GM12801 (cell line): ENCODE data around the gene SPDYE1.

Source experiments
- TF ChIP-seq, protein P1 (sequence below): IDR thresholded peaks from one replicate; pipeline ENCODE4 v1.5.1; 2011; ENCODE audit warnings: control low read depth; ENCODE audit not compliant: insufficient read length; ENCODE audit errors: extremely low read depth

The SPDYE1 gene

DNA sequence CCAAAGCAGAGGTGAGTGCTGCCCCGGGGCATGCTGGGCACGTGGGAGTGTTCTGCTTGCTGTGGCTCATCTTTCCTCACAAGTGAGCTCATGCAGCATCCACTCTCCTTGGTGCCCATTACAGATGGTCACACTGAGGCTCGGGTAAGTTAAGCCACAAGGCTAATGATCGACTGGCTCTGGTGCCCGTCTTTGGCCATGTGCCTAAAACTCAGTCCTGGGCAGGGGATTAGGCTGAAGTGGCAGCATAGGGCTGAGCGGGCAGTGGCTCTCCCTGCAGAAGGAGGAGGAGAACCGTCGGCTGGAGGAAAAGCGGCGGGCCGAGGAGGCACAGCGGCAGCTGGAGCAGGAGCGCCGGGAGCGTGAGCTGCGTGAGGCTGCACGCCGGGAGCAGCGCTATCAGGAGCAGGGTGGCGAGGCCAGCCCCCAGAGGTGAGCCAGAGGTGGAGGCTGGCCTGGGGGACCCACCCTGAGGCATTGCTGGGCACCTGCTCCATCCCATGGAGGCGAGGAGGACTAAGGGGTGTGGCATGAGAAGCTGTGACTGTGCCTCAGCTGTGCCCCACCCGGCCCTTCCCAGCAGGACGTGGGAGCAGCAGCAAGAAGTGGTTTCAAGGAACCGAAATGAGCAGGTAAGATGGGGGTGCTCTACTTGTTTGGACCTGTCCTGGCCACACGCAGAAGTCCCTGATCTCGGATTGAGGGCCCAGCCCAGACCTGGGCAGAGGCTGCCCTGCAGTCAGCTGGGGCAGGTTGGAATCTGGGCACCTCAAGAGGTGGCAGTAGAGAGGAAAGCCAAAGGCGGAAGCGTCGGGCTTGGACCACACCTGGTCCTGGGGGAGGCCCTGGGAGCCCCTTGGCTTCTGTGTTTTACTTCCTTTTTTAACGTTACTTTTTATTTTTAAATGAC is 60.4 kb downstream of the SPDYE1 start:
- TF ChIP-seq, protein P1, sequence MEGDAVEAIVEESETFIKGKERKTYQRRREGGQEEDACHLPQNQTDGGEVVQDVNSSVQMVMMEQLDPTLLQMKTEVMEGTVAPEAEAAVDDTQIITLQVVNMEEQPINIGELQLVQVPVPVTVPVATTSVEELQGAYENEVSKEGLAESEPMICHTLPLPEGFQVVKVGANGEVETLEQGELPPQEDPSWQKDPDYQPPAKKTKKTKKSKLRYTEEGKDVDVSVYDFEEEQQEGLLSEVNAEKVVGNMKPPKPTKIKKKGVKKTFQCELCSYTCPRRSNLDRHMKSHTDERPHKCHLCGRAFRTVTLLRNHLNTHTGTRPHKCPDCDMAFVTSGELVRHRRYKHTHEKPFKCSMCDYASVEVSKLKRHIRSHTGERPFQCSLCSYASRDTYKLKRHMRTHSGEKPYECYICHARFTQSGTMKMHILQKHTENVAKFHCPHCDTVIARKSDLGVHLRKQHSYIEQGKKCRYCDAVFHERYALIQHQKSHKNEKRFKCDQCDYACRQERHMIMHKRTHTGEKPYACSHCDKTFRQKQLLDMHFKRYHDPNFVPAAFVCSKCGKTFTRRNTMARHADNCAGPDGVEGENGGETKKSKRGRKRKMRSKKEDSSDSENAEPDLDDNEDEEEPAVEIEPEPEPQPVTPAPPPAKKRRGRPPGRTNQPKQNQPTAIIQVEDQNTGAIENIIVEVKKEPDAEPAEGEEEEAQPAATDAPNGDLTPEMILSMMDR = no peak

DNA sequence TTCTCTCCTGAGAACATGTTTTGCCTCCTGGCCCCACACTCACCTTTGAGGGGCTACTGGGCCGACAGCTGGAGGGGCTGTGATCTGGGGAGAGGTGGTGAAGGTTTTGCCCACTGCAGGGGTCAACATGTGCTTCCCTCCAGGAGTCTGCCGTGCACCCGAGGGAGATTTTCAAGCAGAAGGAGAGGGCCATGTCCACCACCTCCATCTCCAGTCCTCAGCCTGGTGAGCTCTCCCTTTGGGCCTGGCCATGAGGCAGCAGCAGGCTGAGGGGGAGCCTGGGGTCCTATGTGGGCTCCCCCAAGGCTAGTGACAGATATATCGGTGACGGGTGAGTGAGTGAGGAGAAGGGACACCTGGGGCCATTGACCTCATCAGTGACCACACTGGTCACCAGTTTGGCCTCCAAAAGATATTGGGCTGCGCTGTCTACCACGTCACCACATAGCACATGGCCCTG is 61.1 kb downstream of the SPDYE1 start:
- TF ChIP-seq, protein P1 = no peak

DNA sequence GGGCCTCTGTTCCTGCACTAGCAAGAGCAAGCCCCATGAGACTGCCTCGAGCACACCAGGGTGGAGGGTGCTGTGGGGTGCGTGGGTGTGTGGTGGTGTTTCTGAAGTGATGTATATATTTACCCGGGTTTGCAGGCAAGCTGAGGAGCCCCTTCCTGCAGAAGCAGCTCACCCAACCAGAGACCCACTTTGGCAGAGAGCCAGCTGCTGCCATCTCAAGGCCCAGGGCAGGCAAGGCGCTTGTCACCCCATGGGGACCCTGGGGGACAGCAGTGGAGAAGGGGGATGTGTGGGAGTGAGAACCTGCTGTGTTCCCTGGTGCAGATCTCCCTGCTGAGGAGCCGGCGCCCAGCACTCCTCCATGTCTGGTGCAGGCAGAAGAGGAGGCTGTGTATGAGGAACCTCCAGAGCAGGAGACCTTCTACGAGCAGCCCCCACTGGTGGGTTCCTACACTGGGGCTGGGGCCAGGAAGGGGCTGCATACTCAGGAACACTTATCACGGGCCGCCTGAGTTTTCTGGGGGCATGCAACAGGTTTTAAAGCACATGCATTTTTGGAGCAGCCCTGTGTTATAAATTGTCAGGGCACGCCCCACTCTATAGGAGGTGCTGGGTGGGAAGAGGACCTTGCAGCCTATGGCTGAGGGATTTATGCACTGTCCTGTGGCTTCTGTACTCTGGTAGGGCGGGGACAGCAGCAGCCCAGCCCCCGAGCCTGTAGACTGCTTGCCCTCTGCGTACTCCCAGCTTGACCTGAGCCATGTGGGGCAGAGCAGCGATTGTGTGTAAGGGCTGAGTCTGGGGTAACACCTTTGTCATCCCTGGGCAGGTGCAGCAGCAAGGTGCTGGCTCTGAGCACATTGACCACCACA is 61.8 kb downstream of the SPDYE1 start:
- TF ChIP-seq, protein P1 = no peak
